ENCODE data around the gene NLRP6.

Gene NLRP6

DNA sequence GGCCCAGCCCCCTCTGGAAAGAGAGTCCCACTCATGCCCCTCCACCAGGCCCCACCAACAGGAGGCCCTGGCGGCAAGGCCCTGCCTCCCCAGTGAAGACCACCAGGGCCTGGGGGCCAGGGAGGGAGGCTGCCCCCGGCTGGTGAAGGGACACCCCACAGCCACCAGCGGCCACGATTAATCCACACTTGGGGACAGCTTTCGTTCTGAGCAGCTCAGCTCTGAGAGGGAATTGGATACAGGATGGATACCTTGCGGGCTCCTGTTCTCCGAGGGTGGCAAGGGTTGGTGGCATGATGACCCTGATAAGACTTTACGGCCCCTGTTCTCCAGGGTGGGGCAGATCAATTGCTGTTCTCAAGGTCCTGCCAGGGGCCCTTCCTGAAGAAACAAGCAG lies 6.9 kb upstream of the NLRP6 start:
- Histone ChIP-seq H3K9ac (ENCODE audit: low read depth, low read length) (no peak overlapping the region), H3K4me3 (ENCODE audit: low read length) (no peak overlapping the region), H3K27ac (ENCODE audit: low read depth, low read length) (no peak overlapping the region), H3K4me1 (ENCODE audit: insufficient read depth, low read length) (peaks cover 8% of the 10 kb centered on the region; the same call in 1 of the 2 replicates), H3K9me3 (ENCODE audit: insufficient read depth, low read depth, low read length) (0 out of 2 replicates have a peak, but pooled peaks cover 3% of the 10 kb centered on the region), H3K27me3 (ENCODE audit: insufficient read depth, low read length) (no peaks in the 10 kb centered on the region; the same call in 1 of the 2 replicates), H3K36me3 (ENCODE audit: insufficient read depth, low read length) (no peaks in the 10 kb centered on the region)
- 95% methylated on average over 8 of the region's 8 CpGs for WGBS

DNA sequence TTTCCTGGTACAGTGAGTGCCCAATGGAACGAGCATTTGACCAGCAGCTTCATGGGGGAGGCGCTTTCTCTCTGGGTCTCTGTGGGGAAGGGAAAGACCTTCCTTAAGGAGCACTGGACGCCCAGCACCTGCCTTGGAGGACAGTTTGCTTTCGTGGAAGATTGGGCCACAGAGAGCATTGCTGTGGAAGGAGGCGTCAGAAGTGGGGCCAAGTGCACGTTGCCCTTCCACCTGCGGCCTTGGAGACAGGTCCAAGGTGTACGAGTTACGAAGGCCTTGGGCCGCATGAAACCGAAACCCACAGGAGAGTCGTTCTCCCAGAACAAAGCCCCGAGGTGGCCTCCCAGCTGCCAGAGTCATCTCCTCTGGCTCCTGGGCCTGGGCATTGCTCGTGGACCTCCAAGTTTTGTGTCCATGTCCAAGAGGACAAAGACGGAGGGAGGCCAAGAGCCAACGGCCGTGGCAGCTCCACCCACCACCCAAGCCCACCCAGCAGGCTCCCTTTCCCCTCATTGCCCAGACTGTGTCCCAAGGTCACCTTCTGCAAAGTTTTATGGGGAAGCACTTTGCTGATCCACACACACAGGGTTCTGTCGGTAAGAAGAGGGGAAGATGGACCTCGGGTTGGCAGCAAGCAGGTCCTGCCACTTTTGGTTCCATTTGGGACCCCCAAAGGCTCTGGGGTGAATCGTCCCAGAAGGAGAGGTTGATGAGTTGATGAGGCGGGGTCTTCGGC lies 5.8 kb upstream of the NLRP6 start:
- no peaks in the 10 kb centered on the region for H3K36me3 ChIP-seq (ENCODE audit: insufficient read depth, low read length)
- no peak overlapping the region for H3K9ac ChIP-seq (ENCODE audit: low read depth, low read length)
- WGBS, result 94% methylated on average over 22 of the region's 22 CpGs
- H3K4me1 ChIP-seq (ENCODE audit: insufficient read depth, low read length), result peaks cover 8% of the 10 kb centered on the region; the same call in 1 of the 2 replicates
- no peaks in the 10 kb centered on the region; the same call in 1 of the 2 replicates for H3K27me3 ChIP-seq (ENCODE audit: insufficient read depth, low read length)
- no peak overlapping the region for H3K4me3 ChIP-seq (ENCODE audit: low read length)
- H3K27ac ChIP-seq (ENCODE audit: low read depth, low read length), result no peak overlapping the region
- no peaks in the 10 kb centered on the region for H3K9me3 ChIP-seq (ENCODE audit: insufficient read depth, low read depth, low read length)

DNA sequence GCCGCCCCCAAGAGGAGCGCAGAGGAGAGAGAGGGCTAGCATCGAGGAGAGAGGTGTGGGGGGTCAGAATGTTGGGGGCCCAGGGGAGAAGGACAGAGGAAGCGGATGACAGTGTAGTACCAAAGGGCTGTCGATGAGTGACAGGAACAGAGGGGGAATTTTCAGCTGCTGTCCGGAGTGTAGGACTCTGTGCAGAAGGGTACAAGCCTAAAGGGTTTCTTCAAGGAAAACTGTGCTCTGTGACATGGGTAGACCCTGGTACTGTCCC lies 5.3 kb upstream of the NLRP6 start:
- no peaks in the 10 kb centered on the region for H3K36me3 ChIP-seq (ENCODE audit: insufficient read depth, low read length)
- peaks cover 8% of the 10 kb centered on the region; the same call in 1 of the 2 replicates for H3K4me1 ChIP-seq (ENCODE audit: insufficient read depth, low read length)
- H3K9ac ChIP-seq (ENCODE audit: low read depth, low read length), result no peak overlapping the region
- no peaks in the 10 kb centered on the region for H3K9me3 ChIP-seq (ENCODE audit: insufficient read depth, low read depth, low read length)
- no peak overlapping the region for H3K4me3 ChIP-seq (ENCODE audit: low read length)
- H3K27ac ChIP-seq (ENCODE audit: low read depth, low read length), result no peak overlapping the region
- no peaks in the 10 kb centered on the region; the same call in 1 of the 2 replicates for H3K27me3 ChIP-seq (ENCODE audit: insufficient read depth, low read length)
- WGBS, result 94% methylated on average over 6 of the region's 6 CpGs

DNA sequence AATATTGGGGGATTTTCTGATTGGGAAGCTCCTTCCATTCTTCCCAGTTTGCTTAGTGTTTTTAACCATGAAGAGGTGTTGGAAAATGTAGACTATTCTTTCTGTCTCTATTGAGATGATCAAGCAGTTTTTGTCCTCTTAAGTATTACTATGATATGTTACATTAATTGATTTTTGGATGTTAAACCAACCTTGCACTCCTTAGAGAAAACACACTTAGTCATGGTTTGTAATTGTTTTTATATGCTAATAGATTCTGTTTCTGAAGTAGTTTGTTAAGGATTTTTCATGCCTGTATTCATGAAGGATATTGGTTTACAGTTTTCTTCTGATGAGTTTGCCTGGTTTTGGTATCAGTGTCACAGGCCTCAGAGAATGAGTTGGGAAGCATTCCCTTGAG lies 2.0 kb upstream of the NLRP6 start:
- Histone ChIP-seq H3K27me3 (ENCODE audit: insufficient read depth, low read length) (peaks cover 32% of the 10 kb centered on the region), H3K9ac (ENCODE audit: low read depth, low read length) (no peak overlapping the region), H3K9me3 (ENCODE audit: insufficient read depth, low read depth, low read length) (no peaks in the 10 kb centered on the region), H3K27ac (ENCODE audit: low read depth, low read length) (no peak overlapping the region), H3K36me3 (ENCODE audit: insufficient read depth, low read length) (no peaks in the 10 kb centered on the region), H3K4me3 (ENCODE audit: low read length) (no peak overlapping the region), H3K4me1 (ENCODE audit: insufficient read depth, low read length) (no peaks in the 10 kb centered on the region)

DNA sequence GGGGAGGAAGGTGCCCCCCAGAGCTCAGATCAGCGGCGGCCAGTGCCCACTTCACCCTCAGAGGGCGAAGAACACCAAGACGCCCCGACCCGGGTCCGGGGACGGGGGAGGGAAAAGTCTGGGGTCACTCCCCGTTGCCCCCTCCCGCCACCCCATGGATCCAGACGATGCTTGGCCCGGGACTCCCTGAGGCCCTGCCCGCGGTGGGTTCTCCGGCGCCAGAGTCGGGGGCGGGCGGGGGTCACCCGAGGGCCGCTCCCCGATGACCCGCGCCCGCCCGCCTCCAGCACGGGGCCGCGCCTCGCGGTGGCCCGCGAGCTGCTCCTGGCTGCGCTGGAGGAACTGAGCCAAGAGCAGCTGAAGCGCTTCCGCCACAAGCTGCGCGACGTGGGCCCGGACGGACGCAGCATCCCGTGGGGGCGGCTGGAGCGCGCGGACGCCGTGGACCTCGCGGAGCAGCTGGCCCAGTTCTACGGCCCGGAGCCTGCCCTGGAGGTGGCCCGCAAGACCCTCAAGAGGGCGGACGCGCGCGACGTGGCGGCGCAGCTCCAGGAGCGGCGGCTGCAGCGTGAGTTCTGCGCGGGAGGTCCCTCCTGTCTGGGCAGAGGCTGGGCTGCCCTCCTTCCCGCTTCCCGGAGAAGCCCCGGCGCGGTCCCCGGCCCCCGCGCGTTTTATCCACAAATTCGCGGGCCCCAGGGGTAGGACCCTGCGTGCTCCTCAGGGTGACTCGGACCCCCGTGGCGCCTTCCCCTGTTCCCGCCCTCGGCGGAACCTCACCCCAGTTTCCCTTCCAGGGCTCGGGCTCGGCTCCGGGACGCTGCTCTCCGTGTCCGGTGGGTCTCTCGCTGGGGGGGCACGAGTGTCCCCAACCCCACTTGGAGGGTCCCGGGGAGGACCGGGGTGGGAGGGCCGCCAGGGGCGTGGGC lies 1.1 kb downstream of the NLRP6 start:
- H3K9ac ChIP-seq (ENCODE audit: low read depth, low read length), result no peak overlapping the region
- no peaks in the 10 kb centered on the region for H3K4me1 ChIP-seq (ENCODE audit: insufficient read depth, low read length)
- peaks cover 52% of the 10 kb centered on the region for H3K27me3 ChIP-seq (ENCODE audit: insufficient read depth, low read length)
- H3K9me3 ChIP-seq (ENCODE audit: insufficient read depth, low read depth, low read length), result no peaks in the 10 kb centered on the region
- H3K4me3 ChIP-seq (ENCODE audit: low read length), result peak overlapping the region; percentile 47; the same call in 1 of the 2 replicates
- 92% methylated on average over 97 of the region's 97 CpGs for WGBS
- no peak overlapping the region for H3K27ac ChIP-seq (ENCODE audit: low read depth, low read length)
- no peaks in the 10 kb centered on the region for H3K36me3 ChIP-seq (ENCODE audit: insufficient read depth, low read length)

DNA sequence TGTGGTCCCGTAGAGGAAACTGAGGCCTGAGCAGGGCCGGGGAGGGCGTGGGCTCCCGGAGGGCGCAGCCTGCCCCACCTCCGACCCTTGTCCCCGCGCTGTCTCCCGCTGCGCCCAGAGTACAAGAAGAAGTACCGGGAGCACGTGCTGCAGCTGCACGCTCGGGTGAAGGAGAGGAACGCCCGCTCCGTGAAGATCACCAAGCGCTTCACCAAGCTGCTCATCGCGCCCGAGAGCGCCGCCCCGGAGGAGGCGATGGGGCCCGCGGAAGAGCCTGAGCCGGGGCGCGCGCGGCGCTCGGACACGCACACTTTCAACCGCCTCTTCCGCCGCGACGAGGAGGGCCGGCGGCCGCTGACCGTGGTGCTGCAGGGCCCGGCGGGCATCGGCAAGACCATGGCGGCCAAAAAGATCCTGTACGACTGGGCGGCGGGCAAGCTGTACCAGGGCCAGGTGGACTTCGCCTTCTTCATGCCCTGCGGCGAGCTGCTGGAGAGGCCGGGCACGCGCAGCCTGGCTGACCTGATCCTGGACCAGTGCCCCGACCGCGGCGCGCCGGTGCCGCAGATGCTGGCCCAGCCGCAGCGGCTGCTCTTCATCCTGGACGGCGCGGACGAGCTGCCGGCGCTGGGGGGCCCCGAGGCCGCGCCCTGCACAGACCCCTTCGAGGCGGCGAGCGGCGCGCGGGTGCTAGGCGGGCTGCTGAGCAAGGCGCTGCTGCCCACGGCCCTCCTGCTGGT lies 1.9 kb downstream of the NLRP6 start:
- 55% methylated on average over 85 of the region's 85 CpGs for WGBS
- H3K9me3 ChIP-seq (ENCODE audit: insufficient read depth, low read depth, low read length), result no peaks in the 10 kb centered on the region
- peaks cover 52% of the 10 kb centered on the region for H3K27me3 ChIP-seq (ENCODE audit: insufficient read depth, low read length)
- no peaks in the 10 kb centered on the region for H3K4me1 ChIP-seq (ENCODE audit: insufficient read depth, low read length)
- H3K9ac ChIP-seq (ENCODE audit: low read depth, low read length), result no peak overlapping the region
- H3K36me3 ChIP-seq (ENCODE audit: insufficient read depth, low read length), result no peaks in the 10 kb centered on the region
- no peak overlapping the region for H3K27ac ChIP-seq (ENCODE audit: low read depth, low read length)
- H3K4me3 ChIP-seq (ENCODE audit: low read length), result peak overlapping the region; percentile 47

DNA sequence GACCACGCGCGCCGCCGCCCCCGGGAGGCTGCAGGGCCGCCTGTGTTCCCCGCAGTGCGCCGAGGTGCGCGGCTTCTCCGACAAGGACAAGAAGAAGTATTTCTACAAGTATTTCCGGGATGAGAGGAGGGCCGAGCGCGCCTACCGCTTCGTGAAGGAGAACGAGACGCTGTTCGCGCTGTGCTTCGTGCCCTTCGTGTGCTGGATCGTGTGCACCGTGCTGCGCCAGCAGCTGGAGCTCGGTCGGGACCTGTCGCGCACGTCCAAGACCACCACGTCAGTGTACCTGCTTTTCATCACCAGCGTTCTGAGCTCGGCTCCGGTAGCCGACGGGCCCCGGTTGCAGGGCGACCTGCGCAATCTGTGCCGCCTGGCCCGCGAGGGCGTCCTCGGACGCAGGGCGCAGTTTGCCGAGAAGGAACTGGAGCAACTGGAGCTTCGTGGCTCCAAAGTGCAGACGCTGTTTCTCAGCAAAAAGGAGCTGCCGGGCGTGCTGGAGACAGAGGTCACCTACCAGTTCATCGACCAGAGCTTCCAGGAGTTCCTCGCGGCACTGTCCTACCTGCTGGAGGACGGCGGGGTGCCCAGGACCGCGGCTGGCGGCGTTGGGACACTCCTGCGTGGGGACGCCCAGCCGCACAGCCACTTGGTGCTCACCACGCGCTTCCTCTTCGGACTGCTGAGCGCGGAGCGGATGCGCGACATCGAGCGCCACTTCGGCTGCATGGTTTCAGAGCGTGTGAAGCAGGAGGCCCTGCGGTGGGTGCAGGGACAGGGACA lies 2.7 kb downstream of the NLRP6 start:
- H3K4me1 ChIP-seq (ENCODE audit: insufficient read depth, low read length), result no peaks in the 10 kb centered on the region
- peaks cover 52% of the 10 kb centered on the region for H3K27me3 ChIP-seq (ENCODE audit: insufficient read depth, low read length)
- WGBS, result 90% methylated on average over 79 of the region's 79 CpGs
- no peaks in the 10 kb centered on the region for H3K9me3 ChIP-seq (ENCODE audit: insufficient read depth, low read depth, low read length)
- H3K4me3 ChIP-seq (ENCODE audit: low read length), result no peak overlapping the region
- H3K9ac ChIP-seq (ENCODE audit: low read depth, low read length), result no peak overlapping the region
- H3K27ac ChIP-seq (ENCODE audit: low read depth, low read length), result no peak overlapping the region
- H3K36me3 ChIP-seq (ENCODE audit: insufficient read depth, low read length), result no peaks in the 10 kb centered on the region

DNA sequence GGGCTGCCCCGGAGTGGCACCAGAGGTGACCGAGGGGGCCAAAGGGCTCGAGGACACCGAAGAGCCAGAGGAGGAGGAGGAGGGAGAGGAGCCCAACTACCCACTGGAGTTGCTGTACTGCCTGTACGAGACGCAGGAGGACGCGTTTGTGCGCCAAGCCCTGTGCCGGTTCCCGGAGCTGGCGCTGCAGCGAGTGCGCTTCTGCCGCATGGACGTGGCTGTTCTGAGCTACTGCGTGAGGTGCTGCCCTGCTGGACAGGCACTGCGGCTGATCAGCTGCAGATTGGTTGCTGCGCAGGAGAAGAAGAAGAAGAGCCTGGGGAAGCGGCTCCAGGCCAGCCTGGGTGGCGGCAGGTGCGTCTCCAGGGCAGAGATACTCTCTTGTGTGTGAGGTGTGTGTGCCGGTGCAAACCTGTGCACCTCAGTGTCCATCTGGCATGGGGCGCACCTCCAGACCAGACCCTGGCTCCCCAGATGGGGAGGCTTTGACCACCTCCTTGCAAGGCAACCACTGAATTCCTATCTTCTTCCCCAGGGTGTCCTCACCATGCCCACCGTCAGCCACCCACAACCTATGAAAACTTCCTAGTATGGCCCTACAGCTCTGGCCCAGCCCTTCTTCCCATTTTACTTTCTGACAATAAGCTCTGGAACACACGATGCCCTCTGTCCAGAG lies 3.4 kb downstream of the NLRP6 start:
- H3K9me3 ChIP-seq (ENCODE audit: insufficient read depth, low read depth, low read length), result no peaks in the 10 kb centered on the region
- no peaks in the 10 kb centered on the region for H3K4me1 ChIP-seq (ENCODE audit: insufficient read depth, low read length)
- H3K4me3 ChIP-seq (ENCODE audit: low read length), result no peak overlapping the region
- H3K36me3 ChIP-seq (ENCODE audit: insufficient read depth, low read length), result no peaks in the 10 kb centered on the region
- no peak overlapping the region for H3K9ac ChIP-seq (ENCODE audit: low read depth, low read length)
- peaks cover 56% of the 10 kb centered on the region for H3K27me3 ChIP-seq (ENCODE audit: insufficient read depth, low read length)
- 95% methylated on average over 26 of the region's 26 CpGs for WGBS
- H3K27ac ChIP-seq (ENCODE audit: low read depth, low read length), result no peak overlapping the region

DNA sequence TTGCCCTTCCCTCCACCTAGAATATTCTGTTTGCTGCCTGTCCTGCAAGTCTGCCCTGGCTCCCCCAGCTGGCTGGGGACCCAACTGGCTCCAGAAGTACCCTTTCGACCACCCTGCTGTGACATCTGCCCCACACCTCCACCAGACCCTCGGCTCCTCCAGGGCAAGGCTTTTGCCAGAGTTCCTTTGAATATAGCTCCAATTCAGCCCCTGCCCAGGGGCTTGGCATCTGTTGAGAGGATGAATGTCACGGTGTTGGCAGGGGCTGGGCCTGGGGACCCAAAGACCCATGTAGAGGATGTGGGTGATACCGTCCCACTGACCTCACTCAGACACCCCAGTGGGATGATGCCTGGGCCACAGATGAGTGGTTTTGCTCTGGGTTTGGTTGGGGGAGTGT lies 4.0 kb downstream of the NLRP6 start:
- Histone ChIP-seq H3K9me3 (ENCODE audit: insufficient read depth, low read depth, low read length) (no peaks in the 10 kb centered on the region), H3K9ac (ENCODE audit: low read depth, low read length) (no peak overlapping the region), H3K27ac (ENCODE audit: low read depth, low read length) (no peak overlapping the region), H3K27me3 (ENCODE audit: insufficient read depth, low read length) (peaks cover 60% of the 10 kb centered on the region), H3K4me3 (ENCODE audit: low read length) (no peak overlapping the region), H3K36me3 (ENCODE audit: insufficient read depth, low read length) (no peaks in the 10 kb centered on the region), H3K4me1 (ENCODE audit: insufficient read depth, low read length) (no peaks in the 10 kb centered on the region)
- WGBS, result 90% methylated on average over 4 of the region's 4 CpGs

DNA sequence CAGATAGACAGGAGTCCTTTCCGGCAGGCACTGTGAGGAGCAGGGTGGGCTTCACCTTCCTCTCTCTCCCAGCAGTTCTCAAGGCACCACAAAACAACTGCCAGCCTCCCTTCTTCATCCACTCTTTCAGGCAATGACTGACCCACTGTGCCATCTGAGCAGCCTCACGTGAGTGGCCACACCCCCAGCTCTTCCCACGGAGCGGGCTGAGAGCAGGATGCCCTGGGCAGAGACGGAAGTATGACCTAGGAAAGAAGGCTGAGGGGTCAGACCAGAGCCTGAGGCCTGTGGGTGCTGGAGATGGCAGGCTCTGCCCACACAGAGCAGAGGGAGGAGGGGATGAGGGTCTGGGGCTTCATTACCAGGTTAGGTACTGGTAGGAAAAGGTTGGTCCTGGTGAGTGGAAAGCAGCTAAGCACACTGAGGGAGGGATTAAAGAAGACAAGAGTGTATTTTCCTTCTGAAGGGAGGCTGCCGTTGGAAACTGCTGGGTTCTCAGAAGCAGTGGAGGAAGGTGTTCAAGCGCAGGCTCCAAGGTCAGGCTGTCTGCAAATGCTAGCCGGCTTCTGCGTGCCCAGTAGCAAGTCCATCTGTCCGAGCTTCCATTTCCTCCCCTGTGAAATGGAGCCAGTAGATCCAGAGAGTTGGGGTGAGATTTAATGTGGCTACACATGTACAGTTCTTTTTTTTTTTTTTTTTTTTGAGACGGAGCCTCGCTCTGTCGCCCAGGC lies 4.6 kb downstream of the NLRP6 start:
- H3K36me3 ChIP-seq (ENCODE audit: insufficient read depth, low read length), result no peaks in the 10 kb centered on the region
- H3K9me3 ChIP-seq (ENCODE audit: insufficient read depth, low read depth, low read length), result no peaks in the 10 kb centered on the region
- H3K27ac ChIP-seq (ENCODE audit: low read depth, low read length), result no peak overlapping the region
- WGBS, result 89% methylated on average over 11 of the region's 13 CpGs
- H3K9ac ChIP-seq (ENCODE audit: low read depth, low read length), result no peak overlapping the region
- no peaks in the 10 kb centered on the region for H3K4me1 ChIP-seq (ENCODE audit: insufficient read depth, low read length)
- no peak overlapping the region for H3K4me3 ChIP-seq (ENCODE audit: low read length)
- peaks cover 67% of the 10 kb centered on the region for H3K27me3 ChIP-seq (ENCODE audit: insufficient read depth, low read length)
